K562 (cell line): ENCODE data around the gene THSD8. TPM values are rescaled to one million over a fixed set of nuclear protein-coding genes. Genes with fewer than 3 reads are reported as not detected.

Source experiments
- ARHGAP35 ChIP-seq: fragments of 450-650 bp; IDR thresholded peaks from 2 replicates; pipeline ENCODE4 v1.6.1; 2018; ENCODE audit not compliant: partially characterized antibody
- ATF1 ChIP-seq, 2 experiments: fragments of 450-650 bp in 1 of 2; IDR thresholded peaks; 2 replicates each; pipeline ENCODE4 v1.6.1; 2016; ENCODE audit warnings: missing compliant biosample characterization in 1 of 2, missing genetic modification characterization in 1 of 2
- DPF2 ChIP-seq: fragments of 450-650 bp; IDR thresholded peaks from 2 replicates; pipeline ENCODE4 v1.6.1; 2016
- HDAC1 ChIP-seq, 2 experiments: fragments of 450-650 bp; IDR thresholded peaks; 2 replicates each; pipeline ENCODE4 v1.6.1; 2016 to 2017; ENCODE audit warnings: inconsistent platforms in 1 of 2, mild to moderate bottlenecking in 1 of 2, moderate library complexity in 1 of 2
- HMGN3 ChIP-seq: IDR thresholded peaks from 2 replicates; pipeline ENCODE4 v1.6.1; 2011; ENCODE audit warnings: borderline replicate concordance, low read depth, mild to moderate bottlenecking, mixed read lengths, low read length; ENCODE audit not compliant: insufficient read length; ENCODE audit errors: extremely low read depth
- KLF1 ChIP-seq: fragments of 450-650 bp; IDR thresholded peaks from 2 replicates; pipeline ENCODE4 v1.6.1; 2016; ENCODE audit warnings: missing genetic modification characterization, missing compliant biosample characterization
- POLR3G ChIP-seq: IDR thresholded peaks from 2 replicates; pipeline ENCODE4 v1.6.1; 2011; ENCODE audit not compliant: insufficient read length, insufficient replicate concordance; ENCODE audit errors: extremely low read depth
- RFX7 ChIP-seq: fragments of 250-450 bp; sonication (Bioruptor Pico); IDR thresholded peaks from 2 replicates; pipeline ENCODE4 v1.5.1; 2021; ENCODE audit warnings: mild to moderate bottlenecking
- SIN3B ChIP-seq: fragments of 450-650 bp; IDR thresholded peaks from 2 replicates; pipeline ENCODE4 v1.6.1; 2017; ENCODE audit warnings: low read depth, mild to moderate bottlenecking, moderate library complexity
- TAF9B ChIP-seq: fragments of 450-650 bp; IDR thresholded peaks from 2 replicates; pipeline ENCODE4 v1.6.1; 2018; ENCODE audit warnings: mild to moderate bottlenecking; ENCODE audit not compliant: partially characterized antibody
- TOE1 ChIP-seq, 2 experiments: fragments of 450-650 bp in 1 of 2; sonication (generic) in 1 of 2; formaldehyde crosslinking in 1 of 2; IDR thresholded peaks; 2 replicates each; pipeline versions ENCODE4 v1.7.1 to v1.8.0; 2016 to 2022; ENCODE audit warnings: borderline replicate concordance in 2 of 2, mild to moderate bottlenecking in 2 of 2, antibody characterized with exemption in 1 of 2, inconsistent platforms in 1 of 2, low read depth in 1 of 2, missing genetic modification reagents in 1 of 2, moderate library complexity in 1 of 2
- ZC3H4 ChIP-seq: sonication (generic); formaldehyde crosslinking; IDR thresholded peaks from 2 replicates; pipeline ENCODE4 v1.9.0; 2021; ENCODE audit warnings: missing genetic modification reagents, borderline replicate concordance
- ZFX ChIP-seq: sonication (generic); formaldehyde crosslinking; IDR thresholded peaks from 2 replicates; pipeline ENCODE4 v1.8.0; 2022; ENCODE audit warnings: mild to moderate bottlenecking, missing genetic modification reagents, moderate library complexity
- ZNF644 ChIP-seq: fragments of 200-800 bp; sonication (Bioruptor generic); IDR thresholded peaks from 2 replicates; pipeline ENCODE4 v1.6.1; 2016; ENCODE audit warnings: low read depth, missing genetic modification characterization, missing compliant biosample characterization
- ZNF717 ChIP-seq: fragments of 250-450 bp; sonication (Bioruptor Pico); IDR thresholded peaks from 2 replicates; pipeline ENCODE4 v1.5.0; 2021
- ZNF780A ChIP-seq: fragments of 250-450 bp; sonication (Bioruptor Pico); IDR thresholded peaks from 2 replicates; pipeline ENCODE4 v1.5.0; 2021; ENCODE audit warnings: mild to moderate bottlenecking
- polyA plus RNA-seq, 8 experiments: library from polyadenylated mRNA; depleted of rRNA in 4 of 8; stranded (reverse) in 5 of 8; unstranded in 3 of 8; fragments of >200 nt; fragmentation: Nextera tagmentation in 2 of 8; fragmentation: Illumina TruSeq in 1 of 8; extraction: Ambion mirVana in 2 of 8; extraction: Trizol in 1 of 8; gene quantifications; 2 replicates each; pipeline versions ENCODE4 v1.2.1 to v1.2.3, GENCODE V29; 2011 to 2014; ENCODE audit warnings: inconsistent platforms in 1 of 8, missing spikeins in 1 of 8
- total RNA-seq, 7 experiments: library from RNA; depleted of rRNA in 6 of 7; stranded (reverse); fragments of >200 nt in 6 of 7; fragmentation: Illumina TruSeq in 2 of 7; extraction: Trizol in 2 of 7; gene quantifications; 2 replicates each; pipeline versions ENCODE4 v1.2.1 to v1.2.3, GENCODE V29; 2011 to 2021; ENCODE audit warnings: low replicate concordance in 1 of 7
- TF ChIP-seq, protein P1 (sequence below): sonication (generic); formaldehyde crosslinking; IDR thresholded peaks from 2 replicates; pipeline ENCODE4 v1.8.0; 2023; ENCODE audit warnings: missing genetic modification reagents, mild to moderate bottlenecking, borderline replicate concordance
- TF ChIP-seq, protein P2 (sequence below): IDR thresholded peaks from 2 replicates; pipeline ENCODE4 v1.6.1; 2012; ENCODE audit warnings: low read depth, low read length, improper control_type of control experiment, borderline replicate concordance
- TF ChIP-seq, protein P3 (sequence below): sonication (generic); formaldehyde crosslinking; IDR thresholded peaks from 2 replicates; pipeline ENCODE4 v1.8.1; 2023; ENCODE audit warnings: mild to moderate bottlenecking, missing genetic modification reagents

THSD8 gene
- total and polyA plus RNA-seq, 9 of the 15 experiments (the other 6 are each of a cell fraction or from before 2014, with no cell fraction given) = 8.4 to 42.4 (median 19.9) TPM; not detected in 2

DNA sequence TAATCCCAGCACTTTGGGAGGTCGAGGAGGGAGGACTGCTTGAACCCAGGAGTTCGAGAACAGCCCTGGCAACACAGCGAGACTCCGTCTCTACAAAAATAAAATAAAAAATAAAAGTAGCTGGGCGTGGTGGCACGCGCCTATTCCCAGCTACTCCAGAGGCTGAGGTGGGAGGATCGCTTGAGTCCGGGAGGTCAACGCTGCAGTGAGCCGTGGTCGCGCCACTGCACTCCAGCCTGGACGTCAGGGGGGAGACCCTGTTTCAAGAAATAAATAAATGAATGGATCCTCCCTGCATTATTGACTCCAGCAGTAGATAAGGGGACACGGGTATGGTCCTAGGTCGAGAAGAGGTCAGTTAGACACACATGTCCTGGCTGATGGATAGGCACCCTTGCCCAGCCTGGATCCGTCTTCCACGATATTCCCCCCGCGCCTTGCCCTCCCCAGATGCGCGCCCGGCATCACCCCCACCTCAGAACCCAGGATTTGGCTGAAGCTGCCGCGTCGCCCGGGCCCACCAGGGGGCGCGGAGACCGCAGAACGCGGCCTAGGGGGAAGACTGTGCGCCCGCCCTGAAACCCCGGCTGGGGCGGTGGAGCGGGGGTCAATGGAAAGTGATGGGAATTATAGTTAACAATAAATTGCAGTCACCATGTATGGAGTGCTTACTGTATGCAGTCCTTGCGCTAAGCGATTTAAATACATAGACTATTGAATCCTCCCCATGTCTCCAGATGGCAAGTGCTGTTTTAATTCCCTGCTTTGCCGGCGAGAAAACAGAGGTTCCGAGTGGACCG, 24.5 kb upstream of the THSD8 start (continued):
- TF ChIP-seq, protein P1, sequence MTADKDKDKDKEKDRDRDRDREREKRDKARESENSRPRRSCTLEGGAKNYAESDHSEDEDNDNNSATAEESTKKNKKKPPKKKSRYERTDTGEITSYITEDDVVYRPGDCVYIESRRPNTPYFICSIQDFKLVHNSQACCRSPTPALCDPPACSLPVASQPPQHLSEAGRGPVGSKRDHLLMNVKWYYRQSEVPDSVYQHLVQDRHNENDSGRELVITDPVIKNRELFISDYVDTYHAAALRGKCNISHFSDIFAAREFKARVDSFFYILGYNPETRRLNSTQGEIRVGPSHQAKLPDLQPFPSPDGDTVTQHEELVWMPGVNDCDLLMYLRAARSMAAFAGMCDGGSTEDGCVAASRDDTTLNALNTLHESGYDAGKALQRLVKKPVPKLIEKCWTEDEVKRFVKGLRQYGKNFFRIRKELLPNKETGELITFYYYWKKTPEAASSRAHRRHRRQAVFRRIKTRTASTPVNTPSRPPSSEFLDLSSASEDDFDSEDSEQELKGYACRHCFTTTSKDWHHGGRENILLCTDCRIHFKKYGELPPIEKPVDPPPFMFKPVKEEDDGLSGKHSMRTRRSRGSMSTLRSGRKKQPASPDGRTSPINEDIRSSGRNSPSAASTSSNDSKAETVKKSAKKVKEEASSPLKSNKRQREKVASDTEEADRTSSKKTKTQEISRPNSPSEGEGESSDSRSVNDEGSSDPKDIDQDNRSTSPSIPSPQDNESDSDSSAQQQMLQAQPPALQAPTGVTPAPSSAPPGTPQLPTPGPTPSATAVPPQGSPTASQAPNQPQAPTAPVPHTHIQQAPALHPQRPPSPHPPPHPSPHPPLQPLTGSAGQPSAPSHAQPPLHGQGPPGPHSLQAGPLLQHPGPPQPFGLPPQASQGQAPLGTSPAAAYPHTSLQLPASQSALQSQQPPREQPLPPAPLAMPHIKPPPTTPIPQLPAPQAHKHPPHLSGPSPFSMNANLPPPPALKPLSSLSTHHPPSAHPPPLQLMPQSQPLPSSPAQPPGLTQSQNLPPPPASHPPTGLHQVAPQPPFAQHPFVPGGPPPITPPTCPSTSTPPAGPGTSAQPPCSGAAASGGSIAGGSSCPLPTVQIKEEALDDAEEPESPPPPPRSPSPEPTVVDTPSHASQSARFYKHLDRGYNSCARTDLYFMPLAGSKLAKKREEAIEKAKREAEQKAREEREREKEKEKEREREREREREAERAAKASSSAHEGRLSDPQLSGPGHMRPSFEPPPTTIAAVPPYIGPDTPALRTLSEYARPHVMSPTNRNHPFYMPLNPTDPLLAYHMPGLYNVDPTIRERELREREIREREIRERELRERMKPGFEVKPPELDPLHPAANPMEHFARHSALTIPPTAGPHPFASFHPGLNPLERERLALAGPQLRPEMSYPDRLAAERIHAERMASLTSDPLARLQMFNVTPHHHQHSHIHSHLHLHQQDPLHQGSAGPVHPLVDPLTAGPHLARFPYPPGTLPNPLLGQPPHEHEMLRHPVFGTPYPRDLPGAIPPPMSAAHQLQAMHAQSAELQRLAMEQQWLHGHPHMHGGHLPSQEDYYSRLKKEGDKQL (CRISPR knock-in tag) = no peak
- 0 out of 4 replicates have a peak, but pooled peaks of 1 of the 2 experiments have one; percentile 24 for TF ChIP-seq HDAC1 (IDR thresholded peaks at IDR 0.05)
- TF ChIP-seq ATF1 (CRISPR knock-in tag; IDR thresholded peaks at IDR 0.05) = peak; percentile 46
- peak; percentile 60 for TF ChIP-seq ATF1 (tag; IDR thresholded peaks at IDR 0.05)
- TF ChIP-seq RFX7 (CRISPR knock-in tag) = no peak
- peak; percentile 59 for TF ChIP-seq HMGN3
- no peak for TF ChIP-seq DPF2
- TF ChIP-seq, protein P2, sequence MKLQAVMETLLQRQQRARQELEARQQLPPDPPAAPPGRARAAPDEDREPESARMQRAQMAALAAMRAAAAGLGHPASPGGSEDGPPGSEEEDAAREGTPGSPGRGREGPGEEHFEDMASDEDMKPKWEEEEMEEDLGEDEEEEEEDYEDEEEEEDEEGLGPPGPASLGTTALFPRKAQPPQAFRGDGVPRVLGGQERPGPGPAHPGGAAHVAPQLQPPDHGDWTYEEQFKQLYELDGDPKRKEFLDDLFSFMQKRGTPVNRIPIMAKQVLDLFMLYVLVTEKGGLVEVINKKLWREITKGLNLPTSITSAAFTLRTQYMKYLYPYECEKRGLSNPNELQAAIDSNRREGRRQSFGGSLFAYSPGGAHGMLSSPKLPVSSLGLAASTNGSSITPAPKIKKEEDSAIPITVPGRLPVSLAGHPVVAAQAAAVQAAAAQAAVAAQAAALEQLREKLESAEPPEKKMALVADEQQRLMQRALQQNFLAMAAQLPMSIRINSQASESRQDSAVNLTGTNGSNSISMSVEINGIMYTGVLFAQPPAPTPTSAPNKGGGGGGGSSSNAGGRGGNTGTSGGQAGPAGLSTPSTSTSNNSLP = no peak
- no peak for TF ChIP-seq SIN3B
- TF ChIP-seq, protein P3, sequence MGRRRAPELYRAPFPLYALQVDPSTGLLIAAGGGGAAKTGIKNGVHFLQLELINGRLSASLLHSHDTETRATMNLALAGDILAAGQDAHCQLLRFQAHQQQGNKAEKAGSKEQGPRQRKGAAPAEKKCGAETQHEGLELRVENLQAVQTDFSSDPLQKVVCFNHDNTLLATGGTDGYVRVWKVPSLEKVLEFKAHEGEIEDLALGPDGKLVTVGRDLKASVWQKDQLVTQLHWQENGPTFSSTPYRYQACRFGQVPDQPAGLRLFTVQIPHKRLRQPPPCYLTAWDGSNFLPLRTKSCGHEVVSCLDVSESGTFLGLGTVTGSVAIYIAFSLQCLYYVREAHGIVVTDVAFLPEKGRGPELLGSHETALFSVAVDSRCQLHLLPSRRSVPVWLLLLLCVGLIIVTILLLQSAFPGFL (CRISPR knock-in tag) = no peak
- no peak for TF ChIP-seq KLF1 (tag)
- TF ChIP-seq ZNF717 (CRISPR knock-in tag) = no peak
- no peak for TF ChIP-seq ARHGAP35
- TF ChIP-seq ZNF644 (tag) = no peak
- TF ChIP-seq POLR3G = no peak
- no peak for TF ChIP-seq TAF9B
- TF ChIP-seq ZC3H4 = no peak
- TF ChIP-seq TOE1 (IDR thresholded peaks at IDR 0.05; ENCODE audit: borderline replicate concordance) = 0 out of 2 replicates have a peak, but pooled peaks have one; percentile 36
- no peak for TF ChIP-seq TOE1 (CRISPR knock-in tag; IDR thresholded peaks at IDR 0.05; ENCODE audit: borderline replicate concordance, low read depth)
- TF ChIP-seq ZNF780A (CRISPR knock-in tag) = no peak
- TF ChIP-seq ZFX = peak; percentile 89
